GM20431 (cell line): ENCODE data around the gene OR10G3.
"Not testable (repeated sequence)": the region's sequence is repeated elsewhere in the genome, so short reads cannot be mapped to it uniquely, and the experiment has no call there.

ENCODE experiments used
- in situ Hi-C: fragments of 300-500 bp; cut with MseI, MboI; formaldehyde crosslinking; loops from one replicate; pipeline ENCODE4 v1.15.0; 2020; ENCODE audit warnings: low sequenced_read_pairs; ENCODE audit not compliant: unreplicated experiment

Gene OR10G3

GRCh38 chr14:21579976-21580375 is at the start of gene OR10G3:
Gene OR10G3 (minus strand): TSS chr14:21580076. CDS start chr14:21570744, 9,332 bp downstream.
- in situ Hi-C loops: no loop called here

DNA sequence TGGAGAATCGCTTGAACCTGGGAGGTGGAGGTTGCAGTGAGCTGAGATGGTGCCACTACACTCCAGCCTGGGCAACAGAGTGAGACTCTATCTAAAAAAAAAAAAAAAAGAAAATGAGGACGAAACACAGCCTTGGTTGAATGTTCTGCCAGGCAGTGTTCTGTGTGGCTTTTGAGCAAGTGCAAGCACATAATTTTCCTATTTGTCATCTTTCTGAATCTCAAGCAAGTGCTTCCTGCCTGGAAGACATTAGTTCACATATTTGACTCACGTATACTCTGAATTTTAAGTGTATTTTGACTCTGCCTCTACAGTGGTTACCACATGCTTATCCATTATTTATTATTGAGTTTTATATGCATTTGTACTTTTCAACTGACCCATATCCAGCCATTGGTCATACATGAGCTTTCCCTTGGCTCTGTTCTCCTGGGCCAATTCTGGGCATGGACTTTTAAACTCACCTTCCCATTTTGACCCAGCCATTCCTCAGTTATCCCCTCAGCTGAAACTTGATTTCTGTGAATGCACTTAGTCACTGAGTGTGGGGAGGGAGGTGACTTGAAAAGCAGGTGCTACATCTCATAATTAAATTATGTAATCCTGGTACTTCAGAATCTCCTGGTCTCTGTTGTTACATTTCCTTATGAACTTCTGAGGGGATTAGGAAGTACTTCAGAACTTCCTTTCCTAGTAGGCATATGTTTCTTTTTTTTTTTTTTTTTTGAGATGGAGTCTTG is 46.8 kb upstream of the OR10G3 start:
- in situ Hi-C loops: no loop called here

GRCh38 chr14:21617614-21618013 is 37.7 kb upstream of the OR10G3 start:
- in situ Hi-C loops: no loop called here

DNA sequence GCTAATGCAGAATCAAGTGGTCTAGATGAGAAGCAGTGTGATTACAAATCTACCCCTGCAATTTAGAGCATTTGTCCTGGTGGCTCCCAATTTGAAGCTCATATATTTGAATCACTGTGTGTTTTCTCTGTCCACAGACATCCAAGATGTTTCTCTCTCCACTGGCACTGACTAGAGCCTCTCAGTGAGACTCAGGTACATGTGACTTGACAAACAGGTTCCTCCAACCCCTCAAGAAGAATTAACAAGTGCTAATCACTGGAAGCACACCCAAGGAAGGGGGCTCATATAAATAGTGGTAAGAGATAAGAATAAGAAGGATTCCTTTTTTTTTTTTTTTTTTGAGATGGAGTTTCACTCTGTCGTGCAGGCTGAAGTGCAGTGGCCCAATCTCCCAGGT is 34.4 kb upstream of the OR10G3 start:
- in situ Hi-C loops: no loop called here

DNA sequence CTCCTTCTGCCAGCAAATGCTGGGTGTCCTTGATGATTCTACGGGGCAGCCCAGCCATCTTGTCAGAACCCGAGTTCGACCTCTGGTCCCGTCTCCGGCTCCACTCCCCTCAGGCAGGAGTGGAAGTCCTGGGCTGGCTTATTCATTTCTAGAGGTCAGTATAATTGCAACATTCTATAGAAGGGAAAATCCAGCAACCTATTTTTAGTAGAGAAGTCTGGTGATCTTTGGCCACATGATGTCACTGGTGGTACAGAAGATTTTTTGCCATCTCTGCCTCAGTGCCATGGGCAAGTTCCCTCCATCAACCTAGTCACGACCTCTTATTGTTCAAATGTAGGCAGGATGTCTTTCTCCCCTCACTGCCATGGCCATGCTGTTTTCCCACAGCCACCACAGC is 32.4 kb upstream of the OR10G3 start:
- in situ Hi-C loops: no loop called here

DNA sequence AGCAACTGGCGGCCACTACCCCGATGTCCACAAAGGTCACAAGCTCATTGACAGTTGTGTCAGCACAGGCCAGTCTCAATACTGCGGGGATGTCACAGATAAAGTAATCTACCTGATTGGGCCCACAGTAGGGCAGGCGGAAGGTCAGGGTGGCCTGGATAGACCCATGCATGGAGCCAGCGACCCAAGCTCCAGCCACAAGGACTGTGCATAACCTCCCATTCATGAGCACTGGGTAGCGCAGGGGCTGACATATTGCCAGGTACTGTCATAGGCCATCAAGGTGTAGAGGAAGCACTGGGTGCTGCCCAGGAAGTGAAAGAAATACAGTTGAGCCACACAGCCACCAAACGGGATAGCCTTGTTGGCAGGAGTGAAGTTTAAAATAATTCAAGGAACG is 22.3 kb upstream of the OR10G3 start:
- in situ Hi-C loops: not testable (repeated sequence)

- in situ Hi-C loops: no loop called here
Observed at GRCh38 chr14:21589317-21589716, 9.4 kb upstream of the OR10G3 start.

DNA sequence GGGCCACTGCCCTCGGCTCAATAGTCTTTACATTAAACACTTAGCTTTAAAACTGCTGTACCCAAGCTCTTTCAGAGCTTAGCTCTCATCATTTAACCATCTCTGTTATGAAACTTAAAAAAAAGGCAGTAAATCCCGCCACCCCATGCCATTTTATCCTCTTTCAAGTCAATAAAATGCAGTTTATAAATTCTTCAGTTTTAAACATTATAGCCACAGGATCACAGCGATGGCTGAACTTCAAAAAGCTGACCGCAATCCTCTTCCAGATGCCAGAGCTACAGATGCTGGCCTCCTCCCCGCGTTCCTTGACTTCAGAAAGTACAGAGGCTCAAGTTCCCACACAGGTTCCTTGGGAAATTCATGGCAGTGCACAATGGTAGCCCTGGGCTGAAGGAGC is 4.2 kb downstream of the OR10G3 start:
- in situ Hi-C loops: no loop called here

DNA sequence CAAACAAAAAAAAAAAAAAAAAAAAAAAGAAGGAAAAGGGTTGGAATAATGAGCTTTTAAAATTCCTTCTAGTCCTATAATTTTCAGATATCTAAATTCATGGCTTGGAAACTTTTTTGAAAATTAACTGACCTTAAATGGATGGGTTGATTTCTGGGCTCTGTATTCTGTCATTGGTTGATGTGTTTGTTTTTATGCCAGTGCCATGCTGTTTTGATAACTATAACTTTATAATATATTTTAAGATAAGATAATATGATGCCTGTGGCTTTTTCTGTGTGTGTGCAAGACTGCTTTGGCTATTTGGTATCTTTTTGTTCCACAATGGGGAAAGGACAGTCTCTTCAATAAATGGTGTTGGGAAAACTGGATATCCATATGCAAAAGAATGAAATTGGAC is 7.3 kb downstream of the OR10G3 start:
- in situ Hi-C loops: no loop called here

DNA sequence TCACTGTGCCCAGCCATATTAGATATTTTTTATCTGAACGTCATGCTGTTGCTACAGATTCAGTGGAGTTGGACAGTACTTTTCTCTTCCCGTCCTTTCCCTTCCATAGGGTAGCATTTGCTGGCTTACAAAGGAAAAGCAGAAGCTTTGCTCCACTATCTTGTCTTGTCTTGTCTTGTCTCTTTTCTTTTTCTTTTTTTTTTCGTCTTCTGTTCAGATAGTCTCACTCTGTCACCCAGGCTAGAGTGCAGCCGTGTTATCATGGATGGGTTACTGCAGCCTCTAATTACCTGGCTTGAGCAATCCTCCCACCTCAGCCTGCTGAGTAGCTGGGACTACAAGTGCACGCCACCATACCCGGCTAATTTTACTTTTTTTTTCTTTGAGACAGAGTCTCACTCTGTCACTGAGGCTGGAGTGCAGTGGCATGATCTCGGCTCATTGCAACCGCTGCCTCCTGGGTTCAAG is 21.1 kb downstream of the OR10G3 start:
- in situ Hi-C loops: no loop called here

DNA sequence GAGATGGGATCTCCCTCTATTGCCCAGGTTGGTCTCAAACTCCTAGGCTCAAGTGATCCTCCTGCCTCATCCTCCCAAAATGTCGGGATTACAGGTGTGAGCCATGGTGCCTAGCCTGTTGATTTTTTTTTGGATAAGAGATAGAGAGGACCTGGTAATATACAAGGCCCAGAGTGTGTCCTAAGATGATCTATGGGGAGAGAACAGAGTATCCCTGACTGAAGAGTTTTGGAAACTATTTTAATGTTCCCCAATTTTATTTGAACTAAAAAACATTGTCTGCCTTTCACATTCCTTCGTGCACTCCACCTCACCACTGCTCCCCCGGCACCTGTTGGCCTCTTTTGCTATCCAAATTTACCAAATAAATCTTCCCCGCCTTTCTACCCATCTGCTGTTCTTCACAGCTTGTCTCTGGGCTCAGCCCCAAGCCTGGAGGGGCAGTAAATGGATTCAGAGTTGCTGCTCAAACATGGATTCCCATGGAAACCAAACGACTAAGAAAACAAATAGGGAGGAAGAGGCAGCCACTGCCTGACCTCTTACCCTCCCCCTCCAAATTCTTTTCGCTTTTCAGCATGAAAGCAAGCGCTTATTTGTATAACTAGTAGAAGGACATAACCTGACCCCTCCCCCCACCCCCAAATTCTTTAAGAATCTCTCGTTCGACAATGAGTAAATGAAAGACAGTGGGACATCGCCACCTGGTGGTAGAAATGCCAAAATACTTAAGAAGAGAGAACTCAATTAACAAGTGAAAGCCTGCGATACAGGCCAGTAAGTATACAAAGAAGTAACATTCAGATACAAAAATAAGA is 22.6 kb downstream of the OR10G3 start:
- in situ Hi-C loops: no loop called here

- in situ Hi-C loops: no loop called here
Observed at GRCh38 chr14:21556378-21557083, 23.3 kb downstream of the OR10G3 start.

- in situ Hi-C loops: no loop called here
Observed at GRCh38 chr14:21553266-21553665, 26.6 kb downstream of the OR10G3 start.

GRCh38 chr14:21544588-21544987 is 35.3 kb downstream of the OR10G3 start:
- in situ Hi-C loops: not testable (repeated sequence)

DNA sequence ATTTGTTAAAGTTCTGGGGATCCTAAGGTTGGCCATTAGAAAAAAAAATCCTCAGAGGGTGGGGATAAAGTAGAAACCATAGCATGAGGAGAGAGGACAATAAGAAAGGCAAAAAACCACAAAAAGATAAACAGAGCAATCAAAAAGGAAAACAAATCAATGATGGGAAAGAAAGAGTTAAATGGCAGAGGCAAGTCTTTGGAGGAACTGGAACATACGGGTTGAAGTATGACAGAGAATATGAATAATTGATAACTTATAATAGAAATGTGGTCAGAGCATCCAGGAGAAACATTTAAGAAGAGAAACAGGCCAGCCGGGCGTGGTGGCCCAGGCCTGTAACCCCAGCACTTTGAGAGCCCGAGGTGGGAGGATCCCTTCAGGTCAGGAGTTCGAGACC is 35.9 kb downstream of the OR10G3 start:
- in situ Hi-C loops: no loop called here

DNA sequence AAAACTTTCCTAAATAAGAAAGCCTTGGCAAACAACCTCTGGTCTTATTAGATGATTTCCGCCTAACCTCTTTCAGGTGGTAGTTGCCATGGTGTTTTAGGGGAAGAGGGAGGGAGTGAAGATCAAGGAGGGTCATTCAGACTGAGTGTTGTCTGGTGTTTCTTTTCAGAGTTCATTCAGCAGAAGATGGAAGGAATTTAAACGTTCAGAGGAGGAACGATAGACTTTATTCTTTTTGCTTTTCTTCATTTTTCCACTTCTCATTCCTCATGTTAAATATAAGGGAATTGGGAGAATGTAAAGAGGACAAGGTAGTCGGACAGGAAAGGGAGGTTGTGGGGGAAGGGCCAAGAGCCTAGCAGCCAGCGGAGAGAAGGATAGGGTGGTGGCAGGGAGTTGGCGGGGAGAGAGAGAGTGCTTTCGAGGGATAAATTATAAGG is 36.3 kb downstream of the OR10G3 start:
- in situ Hi-C loops: no loop called here

DNA sequence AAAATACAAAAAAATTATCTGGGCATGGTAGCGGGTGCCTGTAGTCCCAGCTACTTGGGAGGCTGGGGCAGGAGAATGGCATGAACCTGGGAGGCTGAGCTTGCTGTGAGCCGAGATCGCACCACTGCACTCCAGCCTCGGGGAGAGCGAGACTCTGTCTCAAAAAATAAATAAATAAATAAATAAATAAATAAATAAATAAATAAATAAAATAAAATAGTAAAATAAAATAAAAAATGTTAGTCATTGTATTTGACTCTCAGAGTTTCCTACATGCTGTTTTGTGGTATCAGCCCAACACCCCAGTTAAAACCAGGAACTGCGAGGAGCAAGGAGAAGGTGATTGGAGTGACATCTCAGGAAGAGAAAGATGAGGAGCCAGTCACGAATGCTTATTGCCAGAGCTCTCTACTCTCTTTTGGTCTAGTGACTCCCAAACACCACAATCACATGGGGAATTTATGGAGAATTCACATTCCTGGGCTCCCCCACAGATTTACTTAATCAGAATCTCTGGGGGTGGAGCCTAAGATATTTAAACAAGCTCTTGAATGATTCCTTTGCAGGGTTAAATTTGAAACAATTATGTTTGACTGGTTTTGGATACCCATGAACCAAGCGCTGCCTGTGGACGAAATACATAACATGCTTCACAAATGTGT is 38.3 kb downstream of the OR10G3 start:
- in situ Hi-C loops: no loop called here

GRCh38 chr14:21539189-21539940 is 40.5 kb downstream of the OR10G3 start:
- in situ Hi-C loops: no loop called here

- in situ Hi-C loops: no loop called here
Observed at GRCh38 chr14:21537090-21537424, 42.8 kb downstream of the OR10G3 start.
